Thymus (tissue), 11 donors: ENCODE results near the gene CGNL1. TPM values are rescaled to one million over a fixed set of nuclear protein-coding genes. Genes with fewer than 3 reads are reported as not detected.

ENCODE experiments used
- DNase-seq, 9 donors: peaks; one replicate each; pipeline ENCODE4 v3.0.0-alpha.2; 2013; ENCODE audit warnings: low spot score in 9 of 9, low read depth in 6 of 9, missing footprints in 1 of 9
- H3K27ac ChIP-seq, 2 donors: one replicate each; pipeline ENCODE4 v1.5.1; 2013; ENCODE audit warnings: control low read depth in 1 of 2, low read depth in 1 of 2, low read length in 1 of 2, mild to moderate bottlenecking in 1 of 2, moderate library complexity in 1 of 2
- H3K27me3 ChIP-seq, 2 donors: one replicate each; pipeline ENCODE4 v1.5.1; 2013; ENCODE audit warnings: low read length in 1 of 2; ENCODE audit not compliant: control insufficient read depth in 2 of 2, insufficient read depth in 1 of 2
- H3K36me3 ChIP-seq, 2 donors: one replicate each; pipeline ENCODE4 v1.5.1; 2013; ENCODE audit warnings: low read length in 1 of 2, mild to moderate bottlenecking in 1 of 2, moderate library complexity in 1 of 2; ENCODE audit not compliant: control insufficient read depth in 2 of 2, insufficient read depth in 2 of 2
- H3K4me1 ChIP-seq, 2 donors: one replicate each; pipeline ENCODE4 v1.5.1; 2013; ENCODE audit warnings: low read length in 2 of 2; ENCODE audit not compliant: control insufficient read depth in 2 of 2, insufficient read depth in 2 of 2
- H3K4me3 ChIP-seq, 2 donors: one replicate each; pipeline ENCODE4 v1.5.1; 2013; ENCODE audit warnings: low read length in 2 of 2, control low read depth in 1 of 2, mild to moderate bottlenecking in 1 of 2
- H3K9me3 ChIP-seq, 2 donors: one replicate each; pipeline ENCODE4 v1.5.1; 2013; ENCODE audit warnings: low read length in 1 of 2, mild to moderate bottlenecking in 1 of 2; ENCODE audit not compliant: control insufficient read depth in 2 of 2, insufficient read depth in 1 of 2
- WGBS: extraction: QIAGEN DNeasy Blood & Tissue Kit; methylation state at CpG from one replicate; pipeline ENCODE4 v1.1.7; 2013; 5-methylcytosine and 5-hydroxymethylcytosine counted together
- polyA plus RNA-seq: library from polyadenylated mRNA; stranded (reverse); fragments of 200-250 nt; gene quantifications from one replicate; pipeline ENCODE4 v1.2.3, GENCODE V29; 2013
- total RNA-seq: library from RNA; stranded (reverse); fragments of 120-200 nt; gene quantifications from one replicate; pipeline ENCODE4 v1.2.4, GENCODE V29; 2013
- donor health status: healthy.

Gene CGNL1
- total and polyA plus RNA-seq, 2 donors, result 5.7 to 5.9 TPM

- Histone ChIP-seq H3K36me3 (no peaks in the 10 kb centered on the region), H3K4me1 (no peaks in the 10 kb centered on the region), H3K9me3 (peaks cover 0 to 2% of the 10 kb centered on the region in 2 donors), H3K4me3 (no peak overlapping the region), H3K27ac (no peak overlapping the region), H3K27me3 (peaks cover 0 to 2% of the 10 kb centered on the region in 2 donors)
- 85% methylated on average over 5 of the region's 5 CpGs for WGBS
- no peak for DNase-seq
These were observed 30.7 kb upstream of the CGNL1 start for GRCh38 chr15:57345584-57345983.

- Histone ChIP-seq H3K9me3 (peaks cover 0 to 2% of the 10 kb centered on the region in 2 donors), H3K27ac (no peak overlapping the region), H3K4me3 (no peak overlapping the region), H3K27me3 (peaks cover 0 to 2% of the 10 kb centered on the region in 2 donors), H3K36me3 (no peaks in the 10 kb centered on the region), H3K4me1 (no peaks in the 10 kb centered on the region)
- no peak for DNase-seq
- 98% methylated on average over 1 of the region's 1 CpG for WGBS
These were observed 28.2 kb upstream of the CGNL1 start for GRCh38 chr15:57348081-57348480.

GRCh38 chr15:57352535-57353316 is 23.6 kb upstream of the CGNL1 start:
- no peaks in the 10 kb centered on the region for H3K36me3 ChIP-seq
- no peak overlapping the region for H3K4me3 ChIP-seq
- WGBS, result 98% methylated on average over 17 of the region's 17 CpGs
- H3K27me3 ChIP-seq, result no peaks in the 10 kb centered on the region
- H3K9me3 ChIP-seq, result no peaks in the 10 kb centered on the region
- H3K4me1 ChIP-seq, result no peaks in the 10 kb centered on the region
- H3K27ac ChIP-seq, result no peak overlapping the region
- no peak for DNase-seq

- Histone ChIP-seq H3K36me3 (no peaks in the 10 kb centered on the region), H3K4me1 (no peaks in the 10 kb centered on the region), H3K27ac (no peak overlapping the region), H3K4me3 (no peak overlapping the region), H3K9me3 (no peaks in the 10 kb centered on the region), H3K27me3 (no peaks in the 10 kb centered on the region)
- DNase-seq, result no peak
- 94% methylated on average over 10 of the region's 10 CpGs for WGBS
These were observed 22.9 kb upstream of the CGNL1 start for GRCh38 chr15:57353317-57353804.

GRCh38 chr15:57354436-57355123 is 21.7 kb upstream of the CGNL1 start:
- 81% methylated on average over 7 of the region's 7 CpGs for WGBS
- H3K27me3 ChIP-seq, result no peaks in the 10 kb centered on the region
- no peak overlapping the region for H3K4me3 ChIP-seq
- no peak for DNase-seq
- no peak overlapping the region for H3K27ac ChIP-seq
- no peaks in the 10 kb centered on the region for H3K4me1 ChIP-seq
- H3K36me3 ChIP-seq, result no peaks in the 10 kb centered on the region
- no peaks in the 10 kb centered on the region for H3K9me3 ChIP-seq

GRCh38 chr15:57355259-57355658 is 21.0 kb upstream of the CGNL1 start:
- H3K4me3 ChIP-seq, result no peak overlapping the region
- no peaks in the 10 kb centered on the region for H3K4me1 ChIP-seq
- H3K9me3 ChIP-seq, result no peaks in the 10 kb centered on the region
- H3K27ac ChIP-seq, result no peak overlapping the region
- no peaks in the 10 kb centered on the region for H3K36me3 ChIP-seq
- 93% methylated on average over 8 of the region's 8 CpGs for WGBS
- no peak for DNase-seq
- H3K27me3 ChIP-seq, result no peaks in the 10 kb centered on the region

GRCh38 chr15:57356178-57356577 is 20.1 kb upstream of the CGNL1 start:
- Histone ChIP-seq H3K4me3 (no peak overlapping the region), H3K4me1 (no peaks in the 10 kb centered on the region), H3K27me3 (no peaks in the 10 kb centered on the region), H3K9me3 (no peaks in the 10 kb centered on the region), H3K36me3 (no peaks in the 10 kb centered on the region), H3K27ac (no peak overlapping the region)
- no peak for DNase-seq

GRCh38 chr15:57356636-57357035 is 19.7 kb upstream of the CGNL1 start:
- Histone ChIP-seq H3K27ac (no peak overlapping the region), H3K27me3 (no peaks in the 10 kb centered on the region), H3K4me3 (no peak overlapping the region), H3K4me1 (no peaks in the 10 kb centered on the region), H3K9me3 (no peaks in the 10 kb centered on the region), H3K36me3 (no peaks in the 10 kb centered on the region)
- 96% methylated on average over 4 of the region's 4 CpGs for WGBS
- no peak for DNase-seq

GRCh38 chr15:57357799-57358198 is 18.5 kb upstream of the CGNL1 start:
- no peaks in the 10 kb centered on the region for H3K27me3 ChIP-seq
- 95% methylated on average over 1 of the region's 1 CpG for WGBS

More at GRCh38 chr15:57357799-57358198, 18.5 kb upstream of the CGNL1 start:
- Histone ChIP-seq H3K4me1 (no peaks in the 10 kb centered on the region), H3K4me3 (no peak overlapping the region), H3K9me3 (no peaks in the 10 kb centered on the region), H3K27ac (no peak overlapping the region), H3K36me3 (no peaks in the 10 kb centered on the region)
- no peak for DNase-seq
